NB4 (cell line): Measurements from ENCODE around the gene ARMC3.
"Not testable (repeated sequence)": the region's sequence is repeated elsewhere in the genome, so short reads cannot be mapped to it uniquely, and the experiment has no call there.

Experiments used
- DNase-seq: peaks from one replicate; pipeline ENCODE4 v3.0.0; 2010; ENCODE audit warnings: low read depth
- H3K4me3 ChIP-seq: one replicate; pipeline ENCODE4 v1.5.1; 2011; ENCODE audit warnings: mild to moderate bottlenecking, low read depth, low read length, moderate library complexity
- MAX ChIP-seq: IDR thresholded peaks from 2 replicates; pipeline ENCODE4 v1.6.1; 2011; ENCODE audit warnings: low read depth, low read length
- MYC ChIP-seq: IDR thresholded peaks from 2 replicates; pipeline ENCODE4 v1.6.1; 2011; ENCODE audit warnings: low read depth, low read length
- POLR2A ChIP-seq: IDR thresholded peaks from 2 replicates; pipeline ENCODE4 v1.6.1; 2011; ENCODE audit warnings: mild to moderate bottlenecking; ENCODE audit not compliant: insufficient read length; ENCODE audit errors: extremely low read depth
- TF ChIP-seq, protein P1 (sequence below): IDR thresholded peaks from one replicate; pipeline ENCODE4 v1.5.1; 2012; ENCODE audit warnings: low read depth, low read length

ARMC3 gene

DNA sequence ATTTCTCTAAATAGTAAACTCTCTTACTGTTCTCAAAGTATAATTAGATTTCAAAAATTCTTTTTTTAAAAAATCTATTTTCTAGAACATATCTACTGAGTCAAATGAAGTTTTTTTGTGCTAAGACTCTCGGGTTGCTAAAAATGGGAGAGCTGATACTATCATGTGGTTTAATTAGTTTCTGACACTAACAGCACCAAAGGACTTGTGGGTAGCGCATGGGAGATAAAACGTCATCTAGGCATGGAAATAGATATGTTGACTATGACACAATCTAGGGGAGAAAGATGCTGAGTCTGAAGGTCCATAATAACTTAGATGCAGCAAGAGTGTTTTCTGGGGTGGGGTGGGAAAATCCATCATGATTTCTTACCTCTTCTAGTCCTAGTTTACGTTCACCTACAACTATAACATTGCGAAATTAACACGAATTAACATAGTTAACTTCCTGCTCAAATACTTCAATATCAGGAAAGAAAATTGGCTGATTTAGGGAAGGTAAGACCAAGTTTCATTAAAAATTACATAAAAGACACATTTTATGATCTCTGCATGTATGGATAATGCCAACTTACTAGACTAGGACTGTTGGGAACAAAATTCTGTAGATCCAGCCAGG lies 14.3 kb upstream of the ARMC3 start:
- H3K4me3 ChIP-seq = no peak overlapping the region
- TF ChIP-seq, protein P1, sequence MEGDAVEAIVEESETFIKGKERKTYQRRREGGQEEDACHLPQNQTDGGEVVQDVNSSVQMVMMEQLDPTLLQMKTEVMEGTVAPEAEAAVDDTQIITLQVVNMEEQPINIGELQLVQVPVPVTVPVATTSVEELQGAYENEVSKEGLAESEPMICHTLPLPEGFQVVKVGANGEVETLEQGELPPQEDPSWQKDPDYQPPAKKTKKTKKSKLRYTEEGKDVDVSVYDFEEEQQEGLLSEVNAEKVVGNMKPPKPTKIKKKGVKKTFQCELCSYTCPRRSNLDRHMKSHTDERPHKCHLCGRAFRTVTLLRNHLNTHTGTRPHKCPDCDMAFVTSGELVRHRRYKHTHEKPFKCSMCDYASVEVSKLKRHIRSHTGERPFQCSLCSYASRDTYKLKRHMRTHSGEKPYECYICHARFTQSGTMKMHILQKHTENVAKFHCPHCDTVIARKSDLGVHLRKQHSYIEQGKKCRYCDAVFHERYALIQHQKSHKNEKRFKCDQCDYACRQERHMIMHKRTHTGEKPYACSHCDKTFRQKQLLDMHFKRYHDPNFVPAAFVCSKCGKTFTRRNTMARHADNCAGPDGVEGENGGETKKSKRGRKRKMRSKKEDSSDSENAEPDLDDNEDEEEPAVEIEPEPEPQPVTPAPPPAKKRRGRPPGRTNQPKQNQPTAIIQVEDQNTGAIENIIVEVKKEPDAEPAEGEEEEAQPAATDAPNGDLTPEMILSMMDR = no peak
- no peak for DNase-seq

DNA sequence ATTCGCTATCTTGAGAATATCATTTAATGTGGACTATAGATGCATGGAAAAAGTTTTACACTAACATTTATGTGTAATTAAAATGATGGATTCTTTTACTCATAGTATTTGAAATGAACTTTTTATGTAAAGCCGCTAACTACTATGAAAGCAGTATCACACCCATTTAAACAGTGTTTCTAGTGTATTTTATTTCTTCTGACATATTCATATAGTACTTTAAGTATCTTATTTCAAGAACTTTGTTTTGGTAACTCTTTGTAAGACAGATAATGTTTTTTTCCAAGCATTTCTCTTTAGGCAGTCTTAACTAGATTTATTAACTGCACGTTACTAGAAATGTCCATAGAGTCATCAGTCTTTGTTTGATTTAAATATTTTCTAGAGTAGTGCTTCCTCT lies 12.5 kb upstream of the ARMC3 start:
- H3K4me3 ChIP-seq = no peak overlapping the region
- no peak for DNase-seq
- TF ChIP-seq MAX = no peak
- TF ChIP-seq MYC = no peak
- TF ChIP-seq POLR2A = no peak
- TF ChIP-seq, protein P1 = no peak

DNA sequence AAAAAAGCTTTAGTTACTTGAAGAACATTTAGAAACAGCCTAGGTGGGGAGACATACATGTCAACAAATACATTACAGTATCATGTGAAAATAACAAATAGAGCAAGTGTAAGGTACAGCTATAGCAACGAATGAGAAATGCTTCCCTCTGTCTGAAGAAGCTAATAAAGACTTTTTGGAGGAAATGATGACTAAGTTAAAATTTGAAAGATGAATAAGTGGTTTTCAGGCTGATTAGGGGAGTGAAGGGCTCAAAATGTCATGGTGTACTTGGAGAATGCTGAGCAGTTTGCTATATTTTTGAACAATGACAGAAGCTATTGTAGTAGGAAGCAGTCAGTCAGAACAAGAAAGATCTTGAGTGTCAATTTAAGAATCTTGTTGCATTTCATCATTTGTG lies 2.8 kb upstream of the ARMC3 start:
- no peak for TF ChIP-seq POLR2A
- TF ChIP-seq MYC = no peak
- TF ChIP-seq, protein P1 = no peak
- no peak for TF ChIP-seq MAX
- no peak for DNase-seq
- H3K4me3 ChIP-seq = no peak overlapping the region

DNA sequence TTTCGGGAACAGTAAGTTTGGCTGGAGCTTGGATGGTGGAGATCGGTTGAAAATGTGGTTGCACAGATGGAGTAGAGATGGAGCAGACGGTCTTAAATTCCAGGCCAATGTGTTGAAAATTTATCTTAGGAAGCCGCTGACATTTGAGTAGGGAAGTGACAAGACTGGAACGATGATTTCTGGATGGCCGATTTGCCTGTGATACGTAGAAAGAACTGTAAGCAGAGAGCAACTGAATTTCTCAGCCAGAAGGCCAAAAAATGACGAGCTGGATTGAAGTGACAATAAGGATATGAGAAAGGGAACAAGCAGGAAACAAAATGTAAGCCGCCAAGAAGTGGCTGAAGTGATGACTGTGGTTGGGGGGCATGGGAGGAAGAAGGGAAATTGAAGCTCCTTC lies 687 bp upstream of the ARMC3 start:
- no peak overlapping the region for H3K4me3 ChIP-seq
- no peak for DNase-seq
- TF ChIP-seq MYC (no peak), MAX (no peak), POLR2A (no peak)
- TF ChIP-seq, protein P1 = no peak

DNA sequence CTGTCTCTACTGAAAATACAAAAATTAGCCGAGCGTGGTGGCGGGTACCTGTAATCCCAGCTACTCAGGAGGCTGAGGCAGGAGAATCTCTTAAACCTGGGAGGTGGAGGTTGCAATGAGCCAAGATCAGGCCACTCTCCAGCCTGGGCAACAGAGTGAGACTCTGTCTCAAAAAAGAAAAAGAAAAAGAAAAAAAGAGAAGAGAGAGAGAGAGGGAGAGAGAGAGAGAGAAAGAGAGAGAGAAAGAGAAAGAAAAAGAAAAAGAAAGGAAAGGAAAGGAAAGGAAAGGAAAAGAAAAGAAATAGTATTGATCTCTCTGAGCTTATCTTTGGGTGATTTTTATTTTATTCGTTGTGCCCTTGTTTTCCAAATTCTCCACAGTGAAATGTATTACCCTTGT lies 1.2 kb downstream of the ARMC3 start:
- not testable (repeated sequence) for DNase-seq

GRCh38 chr10:22931948-22932347 lies 4.1 kb downstream of the ARMC3 start:
- H3K4me3 ChIP-seq = no peak overlapping the region
- TF ChIP-seq POLR2A (no peak), MYC (no peak), MAX (no peak)
- TF ChIP-seq, protein P1 = no peak
- DNase-seq = no peak

More for the DNA sequence above, 1.2 kb downstream of the ARMC3 start:
- H3K4me3 ChIP-seq = not testable (repeated sequence)
